Fibroblast of peridontal ligament (primary cell): ENCODE results near the gene OLFM1.
"Not testable (repeated sequence)": the region's sequence is repeated elsewhere in the genome, so short reads cannot be mapped to it uniquely, and the experiment has no call there.

ENCODE experiments used
- DNase-seq: peaks from one replicate; pipeline ENCODE4 v3.0.0-alpha.2; 2010; ENCODE audit errors: extremely low read depth

The OLFM1 gene

GRCh38 chr9:135152614-135153334 lies 65.3 kb downstream of the OLFM1 start:
- no peak for DNase-seq

GRCh38 chr9:135154050-135154615 lies 66.7 kb downstream of the OLFM1 start:
- no peak for DNase-seq

GRCh38 chr9:135155396-135155795 lies 67.9 kb downstream of the OLFM1 start:
- no peak for DNase-seq

- peak; percentile 0 for DNase-seq
These were observed 69.3 kb downstream of the OLFM1 start for GRCh38 chr9:135156525-135157510.

DNA sequence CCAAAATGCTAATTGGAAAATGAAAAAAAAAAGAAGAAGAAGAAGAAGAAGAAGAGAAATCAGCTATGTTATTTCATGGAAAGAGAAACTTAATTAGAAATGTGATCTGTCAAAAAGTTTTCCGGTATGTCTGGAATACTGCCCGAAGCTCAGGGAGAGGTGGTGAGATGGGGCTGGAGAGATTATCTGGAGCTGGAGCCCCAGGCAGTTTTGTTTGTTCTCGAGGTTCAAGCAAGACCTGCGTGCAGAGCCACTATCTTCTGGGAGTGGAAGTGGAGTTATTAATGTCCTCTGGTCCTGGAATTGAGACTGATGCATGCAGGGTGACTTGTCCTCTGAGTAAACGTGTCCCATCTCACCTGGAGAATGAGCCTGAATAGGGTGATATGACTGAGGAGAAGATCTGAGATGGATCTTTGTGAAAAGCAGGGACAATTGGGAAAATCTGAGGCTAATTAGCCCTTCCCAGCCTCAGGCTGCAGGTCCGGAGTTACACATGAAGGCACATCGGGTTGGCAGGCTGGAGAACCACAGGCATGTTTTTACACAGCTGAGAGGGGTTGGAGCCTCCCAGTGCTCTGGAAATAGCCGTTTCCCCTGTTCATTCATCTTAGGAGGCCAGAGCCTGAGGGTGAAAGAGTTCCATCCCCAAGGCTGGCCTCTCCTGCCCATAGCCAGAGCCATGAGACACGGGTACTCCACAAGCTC lies 70.5 kb downstream of the OLFM1 start:
- no peak for DNase-seq

GRCh38 chr9:135158564-135158937 lies 71.1 kb downstream of the OLFM1 start:
- no peak for DNase-seq

DNA sequence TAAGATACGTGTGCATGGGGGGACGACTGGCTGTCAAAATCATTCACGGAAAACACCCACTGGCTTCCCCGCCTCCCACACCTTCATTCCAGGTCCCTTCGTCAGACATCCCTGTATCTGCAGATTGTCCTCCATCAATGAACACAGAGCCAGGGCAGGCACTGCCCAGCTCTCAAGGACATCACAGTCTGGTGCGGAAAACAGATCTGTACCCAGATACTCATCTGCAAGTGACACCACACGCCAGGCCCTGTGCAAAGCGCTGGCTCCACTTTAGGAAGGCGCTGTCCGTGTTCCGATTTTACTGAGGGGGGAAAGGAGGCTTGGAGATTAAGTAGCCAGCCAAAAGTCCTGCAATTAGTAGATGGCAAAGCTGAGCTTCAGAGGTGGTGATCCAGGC lies 72.3 kb downstream of the OLFM1 start:
- no peak for DNase-seq

DNA sequence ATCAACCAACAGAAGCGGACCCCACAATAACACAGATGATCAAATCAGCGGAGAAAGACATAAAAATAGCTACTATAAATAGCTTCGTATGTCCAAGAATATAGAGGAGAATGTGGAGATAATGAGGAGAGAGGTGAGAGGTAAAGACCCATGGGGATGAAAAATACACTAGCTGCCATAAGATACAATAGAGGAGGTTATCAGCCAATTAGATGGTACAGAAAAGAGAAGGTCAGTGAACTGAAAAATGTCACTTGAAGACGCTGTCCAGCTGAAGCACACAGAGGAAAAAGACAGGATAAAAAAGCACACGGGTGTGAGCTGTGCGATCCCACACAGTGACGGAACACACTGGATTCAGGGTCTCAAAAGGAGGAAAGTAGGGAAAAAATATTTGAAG lies 73.4 kb downstream of the OLFM1 start:
- DNase-seq, result no peak

GRCh38 chr9:135162599-135162998 lies 75.1 kb downstream of the OLFM1 start:
- DNase-seq, result not testable (repeated sequence)

- no peak for DNase-seq
These were observed 75.7 kb downstream of the OLFM1 start for GRCh38 chr9:135163023-135163780.

- no peak for DNase-seq
These were observed 76.6 kb downstream of the OLFM1 start for GRCh38 chr9:135164036-135164435.

GRCh38 chr9:135165003-135165711 lies 77.7 kb downstream of the OLFM1 start:
- no peak for DNase-seq

GRCh38 chr9:135165756-135166519 lies 78.5 kb downstream of the OLFM1 start:
- no peak for DNase-seq

DNA sequence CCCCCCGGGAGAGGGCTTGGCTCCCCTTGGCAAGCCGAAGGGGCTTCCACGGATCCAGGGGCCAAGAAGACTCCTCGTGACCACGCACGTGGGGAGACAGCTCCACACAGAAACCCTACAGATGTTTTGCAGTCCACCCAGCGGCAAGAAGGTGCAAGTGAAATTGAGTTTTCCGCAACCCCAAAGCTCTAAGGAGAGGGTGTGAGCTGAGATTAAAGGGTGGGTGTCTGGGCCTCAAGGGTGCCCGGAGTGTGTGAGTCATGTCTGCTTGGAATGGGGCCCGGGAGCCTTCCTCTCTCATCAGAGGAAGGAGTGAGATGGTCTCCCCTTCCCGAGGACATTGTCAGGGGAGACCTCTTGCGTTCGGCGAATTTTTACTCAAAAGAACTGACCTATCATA lies 79.1 kb downstream of the OLFM1 start:
- no peak for DNase-seq

- no peak for DNase-seq
These were observed 79.9 kb downstream of the OLFM1 start for GRCh38 chr9:135167356-135167755.

- DNase-seq, result no peak
These were observed 80.6 kb downstream of the OLFM1 start for GRCh38 chr9:135167849-135168655.

DNA sequence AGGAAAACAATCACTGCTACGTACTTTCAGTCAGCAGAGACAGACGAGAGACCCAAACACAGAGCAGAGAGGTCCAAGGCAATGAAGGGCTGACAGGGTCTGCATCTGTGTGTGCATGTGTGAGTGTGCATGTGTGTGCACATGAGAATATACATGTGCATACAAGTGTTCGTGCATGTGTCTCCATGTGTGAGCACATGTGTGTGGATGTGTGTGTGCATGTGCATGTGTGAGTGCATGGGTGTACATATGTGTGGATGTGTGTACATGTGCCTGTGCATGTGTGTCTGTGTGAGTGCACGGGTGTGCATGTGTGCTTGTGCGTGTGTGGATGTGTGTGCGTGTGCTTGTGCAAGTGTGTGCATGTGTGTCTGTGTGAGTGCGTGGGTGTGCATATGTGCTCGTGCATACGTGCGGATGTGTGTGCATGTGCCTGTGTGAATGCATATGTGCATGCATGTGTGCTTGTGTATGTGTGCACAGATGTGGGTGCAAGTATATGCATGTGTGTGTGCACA lies 82.3 kb downstream of the OLFM1 start:
- no peak for DNase-seq

DNA sequence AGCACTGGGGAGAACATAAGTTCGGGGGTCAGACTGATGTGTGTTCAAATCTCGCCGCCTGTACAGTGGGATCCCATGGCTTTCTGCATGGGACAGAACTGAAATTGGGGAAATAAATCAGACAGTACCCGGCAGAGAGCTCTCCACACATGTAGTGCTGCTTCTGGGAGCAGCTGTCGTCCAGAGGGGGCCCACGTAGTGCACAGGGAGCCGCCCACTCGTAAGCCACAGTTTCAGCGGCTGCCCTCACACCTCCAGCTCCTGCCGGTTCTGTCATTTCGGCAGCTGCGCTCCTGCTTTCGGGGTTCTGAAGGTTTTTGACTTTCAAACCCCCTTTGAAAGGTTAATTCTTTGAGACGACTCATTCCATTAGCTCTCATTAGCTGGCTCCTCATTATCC lies 83.1 kb downstream of the OLFM1 start:
- no peak for DNase-seq
